WI38 (cell line): ENCODE results near the gene GPX3.

ENCODE experiments used
- H3K4me3 ChIP-seq: 2 replicates; pipeline ENCODE4 v1.5.1; 2011; ENCODE audit warnings: low read depth, mild to moderate bottlenecking, control low read depth, low read length
- CTCF ChIP-seq: IDR thresholded peaks from 2 replicates; pipeline ENCODE4 v1.5.1; 2012; ENCODE audit warnings: low read depth, mild to moderate bottlenecking, control low read depth, low read length

Gene GPX3

GRCh38 chr5:151021746-151022145 lies 1.4 kb downstream of the GPX3 start:
- no peak for TF ChIP-seq CTCF
- H3K4me3 ChIP-seq: no peak overlapping the region

DNA sequence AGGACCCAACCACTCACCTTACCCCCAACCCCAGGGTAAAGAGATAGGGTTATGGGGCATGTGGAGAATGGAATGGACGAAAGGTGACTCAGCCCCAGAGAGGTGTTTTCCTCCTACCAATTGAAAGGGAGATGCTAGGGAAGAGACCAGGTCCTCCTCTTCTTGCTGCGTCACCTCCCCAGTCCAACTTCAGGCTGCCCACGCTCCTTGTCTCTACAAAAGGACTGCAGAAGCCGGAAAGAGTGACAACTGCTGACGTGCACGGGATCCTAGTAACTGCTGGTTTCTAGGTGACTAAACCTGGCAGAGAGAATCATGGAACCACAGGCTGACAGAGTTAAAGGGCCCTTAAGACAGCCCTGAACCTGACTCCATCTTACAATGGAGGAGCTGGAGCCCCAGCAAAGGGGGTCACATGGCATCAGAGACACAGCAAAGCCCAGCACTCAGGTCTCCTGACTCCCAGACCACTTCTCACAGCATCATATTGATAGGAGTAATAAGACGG lies 2.2 kb downstream of the GPX3 start:
- no peak overlapping the region for H3K4me3 ChIP-seq
- TF ChIP-seq CTCF: no peak

DNA sequence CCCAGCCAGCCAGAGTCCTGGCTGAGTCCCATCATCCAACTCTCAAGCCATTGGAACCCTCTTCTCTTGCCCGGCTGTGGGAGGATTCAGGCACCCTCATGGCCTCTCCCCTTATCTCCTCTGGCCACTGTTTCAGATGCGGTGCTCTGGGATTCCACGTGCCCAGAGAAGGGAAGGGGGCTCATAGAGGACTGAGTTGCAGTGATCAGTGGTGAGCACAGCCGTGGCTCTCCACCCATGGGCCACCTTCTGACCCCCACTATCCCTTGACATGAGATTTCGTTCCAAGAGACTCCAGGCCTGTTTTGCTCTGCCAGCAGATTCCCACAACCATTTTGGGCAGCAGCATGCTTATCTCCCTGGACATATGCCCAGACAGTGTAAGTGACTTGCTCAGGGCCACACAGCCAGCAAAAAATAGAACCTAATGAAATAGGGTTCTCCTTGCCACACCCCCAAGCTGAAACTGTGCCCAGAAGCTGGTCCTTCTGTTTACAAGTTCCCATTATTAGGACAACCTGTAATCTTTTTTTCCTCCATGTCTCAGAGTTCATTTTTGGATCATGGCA lies 2.7 kb downstream of the GPX3 start:
- no peak for TF ChIP-seq CTCF
- no peak overlapping the region for H3K4me3 ChIP-seq

DNA sequence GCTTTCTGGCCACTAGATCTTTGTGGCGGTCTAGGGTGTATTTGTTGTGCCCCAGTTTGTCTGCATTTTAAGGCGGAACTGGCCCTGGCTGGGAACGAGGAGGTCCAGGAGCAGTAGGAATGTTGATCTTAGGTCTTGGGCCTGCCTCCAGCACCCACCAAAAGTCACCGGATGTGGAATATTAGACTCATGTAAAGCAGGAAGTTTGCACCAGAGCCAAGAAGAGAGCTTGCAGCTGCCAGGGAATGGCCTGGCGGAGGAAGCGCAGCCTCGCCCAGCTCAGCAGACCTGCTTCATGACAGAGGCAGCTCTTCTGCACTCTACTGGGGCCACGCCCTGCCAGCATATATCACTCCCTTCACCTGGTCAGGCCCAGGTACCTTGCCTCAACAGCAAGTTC lies 3.3 kb downstream of the GPX3 start:
- no peak overlapping the region for H3K4me3 ChIP-seq
- no peak for TF ChIP-seq CTCF

GRCh38 chr5:151024440-151025249 lies 4.3 kb downstream of the GPX3 start:
- H3K4me3 ChIP-seq: no peak overlapping the region
- no peak for TF ChIP-seq CTCF

DNA sequence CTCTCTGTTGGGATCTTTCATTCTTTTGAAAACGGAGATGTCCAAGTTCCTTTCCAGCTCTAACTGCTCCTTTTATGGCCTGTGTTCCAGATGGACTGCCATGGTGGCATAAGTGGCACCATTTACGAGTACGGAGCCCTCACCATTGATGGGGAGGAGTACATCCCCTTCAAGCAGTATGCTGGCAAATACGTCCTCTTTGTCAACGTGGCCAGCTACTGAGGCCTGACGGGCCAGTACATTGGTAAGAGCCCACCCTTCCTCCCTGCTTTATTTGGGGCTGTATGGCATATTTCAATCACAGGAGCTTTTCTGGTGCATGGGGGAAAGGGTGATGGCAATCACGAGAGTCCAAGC lies 4.8 kb downstream of the GPX3 start:
- no peak overlapping the region for H3K4me3 ChIP-seq
- TF ChIP-seq CTCF: no peak

DNA sequence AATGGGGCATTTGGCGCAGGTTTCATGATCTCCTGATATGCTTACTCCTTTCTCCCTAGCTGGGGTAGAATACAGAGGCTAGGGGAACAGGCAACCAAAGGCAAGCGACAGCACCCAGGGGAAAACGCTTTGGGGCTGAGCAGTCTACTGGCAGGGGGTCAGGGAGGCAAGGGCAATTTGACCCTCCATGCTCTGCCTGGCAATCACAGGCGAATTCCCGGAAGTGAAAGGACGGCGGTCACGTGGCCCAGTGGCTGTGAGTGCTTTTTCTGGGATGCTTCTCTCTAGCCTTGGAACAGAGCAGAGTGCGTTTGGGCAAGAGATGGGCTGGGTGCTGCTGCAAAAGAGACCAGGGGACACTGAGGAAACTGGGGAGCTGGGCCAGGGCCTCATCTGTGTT lies 5.7 kb downstream of the GPX3 start:
- TF ChIP-seq CTCF: no peak
- no peak overlapping the region for H3K4me3 ChIP-seq
